GM12878 (cell line): Measurements from ENCODE around the gene TBRG4. TPM values are rescaled to one million over a fixed set of nuclear protein-coding genes. Genes with fewer than 3 reads are reported as not detected.

Experiments
- ATAC-seq: fragments of 200-7000 bp; cut with Tn5 transposase; 3 replicates; pipeline ENCODE4 v1.9.1; 2020; ENCODE audit warnings: mild to moderate bottlenecking, moderate library complexity
- BruUV-seq: library from RNA; stranded (reverse); fragments of 400-500 nt; replicated peaks from 2 replicates; lab custom pipeline; 2021; lab: Mats Ljungman, UMichigan
- CTCF ChIA-PET: fragments of 300-600 bp; sonication (Branson Sonifier 250); formaldehyde crosslinking; extraction: SDS; loops from one replicate; lab custom pipeline; 2021; ENCODE audit warnings: inconsistent platforms; lab: Yijun Ruan, JAX
- POLR2A ChIA-PET: fragments of 350-600 bp; formaldehyde crosslinking; extraction: SDS; loops from one replicate; lab custom pipeline; 2021; ENCODE audit warnings: inconsistent platforms; lab: Charles Lee
- RAD21 ChIA-PET: fragments of 300-600 bp; sonication (Branson Sonifier 250); formaldehyde crosslinking; loops from one replicate; lab custom pipeline; 2023; ENCODE audit warnings: antibody characterized with exemption; ENCODE audit not compliant: unreplicated experiment; lab: Charles Lee
- SMC1A ChIA-PET: fragments of 300-600 bp; sonication (Branson Sonifier 250); formaldehyde crosslinking; loops from one replicate; lab custom pipeline; 2023; ENCODE audit not compliant: unreplicated experiment, uncharacterized antibody; lab: Charles Lee
- DNase-seq: peaks from one replicate; pipeline ENCODE4 v3.0.0-alpha.2; 2011; ENCODE audit warnings: low read depth, low spot score
- FAIRE-seq: peaks from 3 replicates; lab custom pipeline; 2011; peaks lifted over from hg19 to GRCh38; lab: Jason Lieb, UNC
- H2AFZ ChIP-seq: 2 replicates; pipeline ENCODE4 v1.6.0; 2011; ENCODE audit warnings: low read depth, low read length, control low read depth; ENCODE audit not compliant: control insufficient read depth
- H3K27ac ChIP-seq: 2 replicates; pipeline ENCODE4 v1.5.1; 2011; ENCODE audit warnings: control low read depth; ENCODE audit not compliant: control insufficient read depth, insufficient read depth
- H3K27me3 ChIP-seq, 2 experiments: replicated peaks in 1 of 2; 2 replicates each; pipeline versions ENCODE4 v1.6.0 to v1.6.1; 2011; ENCODE audit warnings: low read length in 1 of 2; ENCODE audit not compliant: control insufficient read depth in 2 of 2, insufficient read depth in 2 of 2
- H3K36me3 ChIP-seq, 2 experiments: 2 replicates each; pipeline ENCODE4 v1.5.1; 2011; ENCODE audit warnings: low read length in 1 of 2; ENCODE audit not compliant: control insufficient read depth in 2 of 2, insufficient read depth in 2 of 2
- H3K4me1 ChIP-seq: 2 replicates; pipeline ENCODE4 v1.6.1; 2011; ENCODE audit warnings: mild to moderate bottlenecking, low read length, moderate library complexity, mixed read lengths; ENCODE audit not compliant: control insufficient read depth, insufficient read depth
- H3K4me2 ChIP-seq: 2 replicates; pipeline ENCODE4 v1.6.0; 2011; ENCODE audit warnings: control low read depth; ENCODE audit not compliant: control insufficient read depth, insufficient read depth
- H3K4me3 ChIP-seq: fragments of 200-600 bp; sonication (generic); 2 replicates; pipeline ENCODE4 v1.5.1; 2016
- H3K79me2 ChIP-seq: 2 replicates; pipeline ENCODE4 v1.6.0; 2011; ENCODE audit warnings: low read length; ENCODE audit not compliant: control insufficient read depth, insufficient read depth
- H3K9ac ChIP-seq: 2 replicates; pipeline ENCODE4 v1.8.0; 2011; ENCODE audit warnings: low read length, control low read depth, mixed read lengths; ENCODE audit not compliant: control insufficient read depth, insufficient read depth
- H3K9me3 ChIP-seq: replicated peaks from 3 replicates; pipeline ENCODE4 v1.5.1; 2011; ENCODE audit warnings: mild to moderate bottlenecking, low read length; ENCODE audit not compliant: control insufficient read depth, insufficient read depth
- H4K20me1 ChIP-seq: 2 replicates; pipeline ENCODE4 v1.6.0; 2011; ENCODE audit not compliant: control insufficient read depth, insufficient read depth
- CEBPB ChIP-seq, 2 experiments: fragments of 150-350 bp in 1 of 2; IDR thresholded peaks; 2 replicates each; pipeline ENCODE4 v1.6.1; 2012 to 2014; ENCODE audit warnings: low read depth in 2 of 2, low read length in 2 of 2, borderline replicate concordance in 1 of 2, inconsistent platforms in 1 of 2
- CREB1 ChIP-seq: IDR thresholded peaks from 2 replicates; pipeline ENCODE4 v1.6.1; 2012; ENCODE audit warnings: low read depth, mild to moderate bottlenecking, inconsistent platforms
- NR2F1 ChIP-seq: fragments of 450-650 bp; conservative IDR thresholded peaks from 2 replicates; pipeline ENCODE4 v1.6.1; 2017; ENCODE audit warnings: mild to moderate bottlenecking
- WGBS: methylation state at CpG from one replicate; pipeline ENCODE4 v1.1.6; 2016; ENCODE audit warnings: low lambda C conversion rate; ENCODE audit not compliant: insufficient replicate concordance, insufficient coverage; ENCODE audit errors: missing lambda C conversion rate; 5-methylcytosine and 5-hydroxymethylcytosine counted together
- in situ Hi-C: fragments of 300-500 bp; cut with MboI; formaldehyde crosslinking; loops from 9 replicates; pipeline ENCODE4 v1.14.3; 2018; ENCODE audit warnings: mixed read lengths
- intact Hi-C: fragments of 100-400 bp; cut with micrococcal nuclease; formaldehyde crosslinking; loops from one replicate; pipeline ENCODE4 v1.14.2; 2022; ENCODE audit not compliant: unreplicated experiment
- polyA plus RNA-seq, 11 experiments: library from polyadenylated mRNA; depleted of rRNA in 4 of 11; unstranded in 6 of 11; stranded (reverse) in 5 of 11; fragments of >200 nt; fragmentation: Nextera tagmentation in 4 of 11; fragmentation: Illumina TruSeq in 1 of 11; extraction: Ambion mirVana in 4 of 11; extraction: Trizol in 1 of 11; gene quantifications; 1 replicate in 1 of 11; 2 replicates in 10 of 11; pipeline versions ENCODE4 v1.2.1 to v1.2.3, GENCODE V29; 2011 to 2016; ENCODE audit warnings: inconsistent platforms in 2 of 11, missing spikeins in 2 of 11, low read depth in 1 of 11
- total RNA-seq, 4 experiments: library from RNA; depleted of rRNA in 3 of 4; stranded (reverse); fragments of >200 nt in 3 of 4; fragmentation: Illumina TruSeq in 1 of 4; extraction: Trizol in 1 of 4; gene quantifications; 2 replicates each; pipeline versions ENCODE4 v1.2.1 to v1.2.3, GENCODE V29; 2013 to 2021
- TF ChIP-seq, protein P1 (sequence below): IDR thresholded peaks from 2 replicates; pipeline ENCODE4 v1.6.1; 2011; ENCODE audit warnings: low read depth, low read length, improper control_type of control experiment, borderline replicate concordance

Gene TBRG4
- total and polyA plus RNA-seq, 10 of the 15 experiments (the other 5 are each of a cell fraction or from before 2014, with no cell fraction given): 8.4 to 130 (median 118) TPM

DNA sequence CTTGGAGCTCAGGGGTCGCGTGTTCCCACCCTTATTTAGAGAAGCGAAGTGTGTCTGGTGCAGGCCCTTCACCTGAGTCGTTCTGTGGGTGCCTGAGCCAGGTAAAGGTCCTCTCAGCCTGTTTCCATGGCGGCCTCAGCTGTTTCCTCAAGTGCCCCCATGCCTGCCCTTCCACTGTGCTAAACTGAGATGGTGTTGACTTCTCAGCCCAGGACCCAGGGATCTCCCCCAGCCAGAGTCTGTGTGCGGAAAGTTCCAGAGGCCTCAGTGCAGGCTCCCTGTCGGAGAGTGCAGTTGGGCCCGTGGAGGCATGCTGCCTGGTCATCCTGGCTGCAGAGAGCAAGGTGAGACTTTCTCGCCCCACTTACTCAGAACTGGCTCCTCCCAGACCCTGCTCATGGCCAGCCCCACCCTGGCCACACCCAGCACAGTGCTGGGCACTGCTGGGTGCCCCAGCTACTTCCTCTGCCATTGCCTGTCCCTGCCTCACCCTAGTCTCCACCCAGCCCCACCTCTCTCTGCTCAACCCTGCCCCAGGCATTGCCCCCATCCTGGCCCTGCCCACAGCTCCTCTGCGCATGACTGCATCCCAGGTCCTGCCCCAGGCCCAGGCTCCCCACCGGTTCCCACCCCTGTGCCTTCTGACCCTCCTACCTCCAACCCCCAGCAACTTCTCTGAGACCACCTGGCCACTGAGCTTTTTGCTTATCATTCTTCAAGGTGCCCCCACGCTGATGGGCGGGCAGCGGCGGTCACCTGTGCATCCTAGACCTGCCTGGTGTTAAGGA is 43.1 kb downstream of the TBRG4 start:
- TF ChIP-seq, protein P1, sequence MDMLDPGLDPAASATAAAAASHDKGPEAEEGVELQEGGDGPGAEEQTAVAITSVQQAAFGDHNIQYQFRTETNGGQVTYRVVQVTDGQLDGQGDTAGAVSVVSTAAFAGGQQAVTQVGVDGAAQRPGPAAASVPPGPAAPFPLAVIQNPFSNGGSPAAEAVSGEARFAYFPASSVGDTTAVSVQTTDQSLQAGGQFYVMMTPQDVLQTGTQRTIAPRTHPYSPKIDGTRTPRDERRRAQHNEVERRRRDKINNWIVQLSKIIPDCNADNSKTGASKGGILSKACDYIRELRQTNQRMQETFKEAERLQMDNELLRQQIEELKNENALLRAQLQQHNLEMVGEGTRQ: no peak
- TF ChIP-seq, all 136 proteins: peak for 0
- DNase-seq (no peak), ATAC-seq (no peak), FAIRE-seq (no peak)
- no peak overlapping the region for H3K27ac ChIP-seq
- no peaks in the 10 kb centered on the region for H3K4me1 ChIP-seq
- SMC1A ChIA-PET: no interaction called here
- no peak overlapping the region for H3K9ac ChIP-seq
- H3K4me2 ChIP-seq: no peak overlapping the region
- H4K20me1 ChIP-seq: peaks cover 6% of the 10 kb centered on the region; the same call in 1 of the 2 replicates
- peaks cover 46 to 58% of the 10 kb centered on the region in 2 experiments for H3K36me3 ChIP-seq
- no peak overlapping the region for H3K4me3 ChIP-seq
- in situ Hi-C loops: no loop called here
- no peaks in the 10 kb centered on the region; the same call in 1 of the 2 replicates for H3K79me2 ChIP-seq
- RAD21 ChIA-PET: no interaction called here
- POLR2A ChIA-PET: no interaction called here
- CTCF ChIA-PET: no interaction called here
- H3K27me3 ChIP-seq: no peaks in the 10 kb centered on the region
- WGBS: 79% methylated on average over 14 of the region's 15 CpGs
- intact Hi-C loops: no loop called here
- H2AFZ ChIP-seq: no peak overlapping the region
- H3K9me3 ChIP-seq: no peaks in the 10 kb centered on the region
- no TSS peak for BruUV-seq

DNA sequence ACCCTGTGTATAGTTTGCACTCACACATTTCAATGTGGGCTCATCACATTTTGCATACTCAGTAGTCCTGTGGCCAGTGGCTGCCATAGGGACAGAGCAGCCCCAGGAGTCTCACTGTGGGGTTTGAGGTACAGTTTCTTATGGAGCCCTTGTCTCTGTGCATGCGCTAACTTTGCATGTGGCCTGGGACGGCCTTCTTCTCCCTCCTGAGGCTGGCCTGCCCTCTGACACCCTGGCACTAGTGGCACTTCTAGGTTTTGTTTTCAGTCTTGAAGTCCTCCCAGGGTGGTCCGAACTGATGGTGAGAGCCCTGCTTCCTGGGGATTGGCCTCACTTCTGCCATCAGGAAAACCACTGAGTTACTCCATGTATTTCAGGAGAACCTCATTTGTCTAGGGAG is 43.9 kb downstream of the TBRG4 start:
- H3K9me3 ChIP-seq: no peaks in the 10 kb centered on the region
- no peak for TF ChIP-seq CEBPB (IDR thresholded peaks at IDR 0.05; ENCODE audit: borderline replicate concordance in 1 of 2, low read depth in 2 of 2, low read length in 2 of 2)
- TF ChIP-seq NR2F1: no peak
- TF ChIP-seq CREB1: no peak
- ChIA-PET CTCF (interaction anchor here (4.0 kb wide), 1 partner anchor 94 kb away, joined by 14 read pairs; no protein-coding TSS in a partner anchor), SMC1A (interaction anchor here (0.6 kb wide), 1 partner anchor 73 kb away, joined by 3 read pairs; no protein-coding TSS in a partner anchor), RAD21 (no interaction called here), POLR2A (no interaction called here)
- H4K20me1 ChIP-seq: peaks cover 6% of the 10 kb centered on the region; the same call in 1 of the 2 replicates
- no TSS peak for BruUV-seq
- no peak overlapping the region for H3K9ac ChIP-seq
- 0 out of 2 replicates have a peak, but pooled peaks cover 3% of the 10 kb centered on the region for H3K4me1 ChIP-seq
- H3K27ac ChIP-seq: no peak overlapping the region
- no peak for FAIRE-seq
- no peak overlapping the region for H3K4me3 ChIP-seq
- intact Hi-C loops: no loop called here
- ATAC-seq: no peak
- H3K4me2 ChIP-seq: no peak overlapping the region
- 100% methylated on average over 3 of the region's 3 CpGs for WGBS
- DNase-seq: no peak
- no peak overlapping the region for H2AFZ ChIP-seq
- H3K79me2 ChIP-seq: peaks cover 2% of the 10 kb centered on the region
- in situ Hi-C loops: no loop called here
- no peaks in the 10 kb centered on the region for H3K27me3 ChIP-seq
- H3K36me3 ChIP-seq: peaks cover 41 to 50% of the 10 kb centered on the region in 2 experiments
